Measurements from ENCODE around the gene PALLD. TPM values are rescaled to one million over a fixed set of nuclear protein-coding genes. Genes with fewer than 3 reads are reported as not detected.

Gene PALLD
- total and polyA plus RNA-seq, 2 of the 8 experiments (the other 6 are each of a cell fraction or from before 2014, with no cell fraction given): 10.5 to 25.0 TPM

DNA sequence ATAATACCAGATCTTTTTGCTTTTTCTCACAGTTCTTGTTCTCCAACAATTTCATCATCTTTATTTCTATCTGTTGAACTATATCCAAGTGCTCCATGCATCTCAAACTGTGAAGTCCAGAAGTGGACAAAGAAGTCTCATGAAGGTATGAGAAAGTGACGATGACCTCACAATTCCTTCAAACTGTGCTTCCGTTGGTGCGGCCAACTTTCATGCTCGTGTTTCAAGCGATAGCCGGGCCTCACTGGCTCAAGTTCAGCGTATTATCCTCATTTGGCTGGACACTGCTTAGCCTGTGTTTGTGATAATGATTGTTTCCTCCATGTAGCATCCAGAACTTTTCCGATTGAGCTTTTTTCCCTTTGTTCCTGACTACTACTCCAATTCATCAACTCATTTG, 143.1 kb downstream of the PALLD start:
- H3K27ac ChIP-seq (ENCODE audit: low read depth, low read length): no peak overlapping the region
- no peaks in the 10 kb centered on the region for H3K79me1 ChIP-seq (ENCODE audit: low read depth, low read length)
- no peak overlapping the region for H2BK5ac ChIP-seq (ENCODE audit: low read depth, low read length)
- FAIRE-seq (no peak), DNase-seq (ENCODE audit: low read depth in 1 of 2, low spot score in 2 of 2) (no peak)
- H4K20me1 ChIP-seq (replicated peaks in 1 of 2; ENCODE audit: control insufficient read depth in 1 of 2, insufficient read depth in 2 of 2, low read length in 2 of 2): no peaks in the 10 kb centered on the region
- H3K36me3 ChIP-seq (ENCODE audit: control insufficient read depth in 2 of 4, insufficient read depth in 4 of 4, low read length in 3 of 4): no peaks in the 10 kb centered on the region
- H2BK15ac ChIP-seq (ENCODE audit: low read length): no peak overlapping the region
- no peaks in the 10 kb centered on the region for H3K9me3 ChIP-seq (ENCODE audit: insufficient read depth in 2 of 2, low read depth in 1 of 2, low read length in 1 of 2)
- H2BK12ac ChIP-seq (ENCODE audit: low read depth, low read length): no peak overlapping the region
- H3K27me3 ChIP-seq (replicated peaks in 1 of 4; ENCODE audit: control insufficient read depth in 3 of 4, extremely low read depth in 1 of 4, insufficient read depth in 3 of 4, low read length in 3 of 4): no peaks in the 10 kb centered on the region
- H2BK20ac ChIP-seq (ENCODE audit: low read length): no peak overlapping the region
- no peaks in the 10 kb centered on the region; a peak in 1 of 7 replicates for H3K4me1 ChIP-seq (replicated peaks in 1 of 4; ENCODE audit: control insufficient read depth in 3 of 4, insufficient read depth in 4 of 4, low read length in 3 of 4)
- H3K4me3 ChIP-seq (ENCODE audit: extremely low read depth in 1 of 4, insufficient read depth in 2 of 4, low read depth in 3 of 4, low read length in 4 of 4): no peak overlapping the region
- no peak overlapping the region for H4K91ac ChIP-seq (replicated peaks; ENCODE audit: insufficient read length, low read length)
- no peak overlapping the region for H3K4me2 ChIP-seq (ENCODE audit: insufficient read depth in 1 of 2, low read depth in 2 of 2, low read length in 2 of 2)
- TF ChIP-seq POLR2AphosphoS5 (IDR thresholded peaks at IDR 0.05; ENCODE audit: low read depth, low read length): no peak
- TF ChIP-seq TAF1 (IDR thresholded peaks at IDR 0.05; ENCODE audit: low read depth, low read length): no peak
- no peak for TF ChIP-seq TAF7 (optimal IDR thresholded peaks at IDR 0.05; ENCODE audit: borderline replicate concordance, low read depth, low read length)
- TF ChIP-seq TBP (IDR thresholded peaks at IDR 0.05; ENCODE audit: low read depth, low read length): no peak
- 92% methylated on average over 8 of the region's 8 CpGs; no CpG with 5 or more reads in 1 of the 2 experiments for WGBS, 2 experiments (ENCODE audit: extremely low coverage in 1 of 2, insufficient coverage in 1 of 2, insufficient read length in 1 of 2, insufficient replicate concordance in 2 of 2, low coverage in 1 of 2, low lambda C conversion rate in 2 of 2, missing lambda C conversion rate in 1 of 2)
- H3K56ac ChIP-seq (replicated peaks; ENCODE audit: insufficient read length, low read depth, low read length): no peak overlapping the region
- no peaks in the 10 kb centered on the region for H3K23me2 ChIP-seq (ENCODE audit: low read depth, low read length)
- no peak overlapping the region for H3K23ac ChIP-seq (ENCODE audit: insufficient read length)
- ChIA-PET CTCF (ENCODE audit: partially characterized antibody) (interaction anchor here (0.6 kb wide), 2 partner anchors 1056 to 1601 kb away, joined by 3 read pairs; no protein-coding TSS in a partner anchor), POLR2A (ENCODE audit: partially characterized antibody) (interaction anchor here (0.6 kb wide), 1 partner anchor 352 kb away, joined by 3 read pairs; no protein-coding TSS in a partner anchor)
- H3K9ac ChIP-seq (replicated peaks in 1 of 4; ENCODE audit: extremely low read depth in 1 of 4, low read depth in 3 of 4, low read length in 3 of 4): no peak overlapping the region
- H3K18ac ChIP-seq (ENCODE audit: extremely low read depth, low read length): no peak overlapping the region
- no peak overlapping the region for H2AFZ ChIP-seq (ENCODE audit: low read length)
- H4K5ac ChIP-seq (ENCODE audit: insufficient read length, low read depth, low read length): no peak overlapping the region
- no peak overlapping the region for H4K8ac ChIP-seq (ENCODE audit: extremely low read depth, insufficient read depth, low read length)
- no peak overlapping the region for H3K14ac ChIP-seq (ENCODE audit: insufficient read length)
- no peak overlapping the region for H2AK5ac ChIP-seq (ENCODE audit: low read depth, low read length)
- no peak overlapping the region for H3K4ac ChIP-seq (replicated peaks; ENCODE audit: insufficient read length, low read depth, low read length)
- H3K79me2 ChIP-seq (ENCODE audit: control insufficient read depth in 1 of 2, insufficient read depth in 2 of 2, low read length in 2 of 2): no peaks in the 10 kb centered on the region
- H2BK120ac ChIP-seq (replicated peaks; ENCODE audit: low read depth, low read length): no peak overlapping the region

Measured in H1 (cell line).